Adrenal gland (tissue), 5 donors: Measurements from ENCODE around the gene AGBL4.

Source experiments
- POLR2A ChIP-seq, 2 donors: fragments of 450-650 bp; IDR thresholded peaks; one replicate each; pipeline ENCODE4 v1.6.1; 2017; ENCODE audit warnings: antibody characterized with exemption in 2 of 2, mild to moderate bottlenecking in 2 of 2, moderate library complexity in 1 of 2
- TF ChIP-seq, protein P1 (sequence below), 6 experiments: fragments of 450-650 bp in 4 of 6; fragments of 200-600 bp in 2 of 6; sonication (generic) in 1 of 6; IDR thresholded peaks; 1 replicate in 5 of 6; 2 replicates in 1 of 6; pipeline versions ENCODE4 v1.5.1 to v1.8.0; 2016 to 2021; ENCODE audit warnings: antibody characterized with exemption in 6 of 6, mild to moderate bottlenecking in 2 of 6, moderate library complexity in 1 of 6
- donor health status: DM: no; HTN: no; CAD: no.

DNA sequence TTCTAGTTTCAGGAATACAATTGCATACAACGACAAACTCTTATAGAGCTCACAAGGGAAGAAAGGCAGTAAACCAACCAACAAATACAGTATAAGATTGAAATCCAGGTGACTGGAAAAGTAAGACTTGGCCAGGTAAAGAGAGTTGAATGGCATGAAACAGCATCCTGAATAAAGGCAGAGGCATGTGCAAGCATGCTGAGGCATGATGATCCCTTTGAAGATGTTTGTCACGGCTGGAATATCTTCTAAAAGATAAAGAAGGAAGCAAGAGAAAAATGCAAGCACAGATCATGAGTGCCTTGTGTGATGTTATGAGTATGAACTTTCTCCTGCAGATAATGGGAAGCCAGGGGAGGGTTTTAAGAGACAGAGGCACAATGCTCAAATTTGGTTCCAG, 1468.5 kb downstream of the AGBL4 start:
- TF ChIP-seq, protein P1, sequence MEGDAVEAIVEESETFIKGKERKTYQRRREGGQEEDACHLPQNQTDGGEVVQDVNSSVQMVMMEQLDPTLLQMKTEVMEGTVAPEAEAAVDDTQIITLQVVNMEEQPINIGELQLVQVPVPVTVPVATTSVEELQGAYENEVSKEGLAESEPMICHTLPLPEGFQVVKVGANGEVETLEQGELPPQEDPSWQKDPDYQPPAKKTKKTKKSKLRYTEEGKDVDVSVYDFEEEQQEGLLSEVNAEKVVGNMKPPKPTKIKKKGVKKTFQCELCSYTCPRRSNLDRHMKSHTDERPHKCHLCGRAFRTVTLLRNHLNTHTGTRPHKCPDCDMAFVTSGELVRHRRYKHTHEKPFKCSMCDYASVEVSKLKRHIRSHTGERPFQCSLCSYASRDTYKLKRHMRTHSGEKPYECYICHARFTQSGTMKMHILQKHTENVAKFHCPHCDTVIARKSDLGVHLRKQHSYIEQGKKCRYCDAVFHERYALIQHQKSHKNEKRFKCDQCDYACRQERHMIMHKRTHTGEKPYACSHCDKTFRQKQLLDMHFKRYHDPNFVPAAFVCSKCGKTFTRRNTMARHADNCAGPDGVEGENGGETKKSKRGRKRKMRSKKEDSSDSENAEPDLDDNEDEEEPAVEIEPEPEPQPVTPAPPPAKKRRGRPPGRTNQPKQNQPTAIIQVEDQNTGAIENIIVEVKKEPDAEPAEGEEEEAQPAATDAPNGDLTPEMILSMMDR (IDR thresholded peaks at IDR 0.05): no peak
- no peak for TF ChIP-seq POLR2A (IDR thresholded peaks at IDR 0.05)
